SK-N-SH (cell line): ENCODE results near the gene CCS. TPM values are rescaled to one million over a fixed set of nuclear protein-coding genes. Genes with fewer than 3 reads are reported as not detected.

Experiments
- CTCF ChIA-PET: fragments of 300-600, 350-600 bp; formaldehyde crosslinking; extraction: SDS; loops from one replicate; lab custom pipeline; 2021; lab: Yijun Ruan, JAX
- POLR2A ChIA-PET: fragments of 350-600 bp; sonication (Branson Sonifier 250); formaldehyde crosslinking; extraction: SDS; loops from one replicate; lab custom pipeline; 2020; ENCODE audit warnings: antibody characterized with exemption, inconsistent platforms; lab: Yijun Ruan, JAX
- DNase-seq: peaks from one replicate; pipeline ENCODE4 v3.0.0; 2012
- H2AFZ ChIP-seq: fragments of 200-600 bp; sonication (generic); 2 replicates; pipeline ENCODE4 v1.8.1; 2016; ENCODE audit warnings: antibody characterized with exemption, mild to moderate bottlenecking, low read depth
- H3F3A ChIP-seq: fragments of 200-600 bp; sonication (generic); replicated peaks from 2 replicates; pipeline ENCODE3; 2016; ENCODE audit warnings: antibody characterized with exemption, mild to moderate bottlenecking; ENCODE audit not compliant: insufficient read depth
- H3K27ac ChIP-seq, 2 experiments: fragments of 200-500 bp in 1 of 2; fragments of 200-600 bp in 1 of 2; sonication (Bioruptor generic) in 1 of 2; sonication (generic), shearing (Covaris generic) in 1 of 2; 2 replicates each; pipeline versions ENCODE4 v1.5.1 to v1.6.1; 2014 to 2016; ENCODE audit warnings: low read depth in 2 of 2, inconsistent platforms in 1 of 2, low read length in 1 of 2, mild to moderate bottlenecking in 1 of 2, mixed read lengths in 1 of 2
- H3K27me3 ChIP-seq: fragments of 200-600 bp; sonication (generic), shearing (Covaris generic); 2 replicates; pipeline ENCODE4 v1.6.1; 2016; ENCODE audit warnings: mixed run types; ENCODE audit not compliant: insufficient read depth
- H3K36me3 ChIP-seq, 2 experiments: fragments of 200-500 bp in 1 of 2; fragments of 200-600 bp in 1 of 2; sonication (Bioruptor generic) in 1 of 2; sonication (generic) in 1 of 2; replicated peaks in 1 of 2; 2 replicates each; pipeline versions ENCODE3 to v1.5.1; 2014 to 2016; ENCODE audit warnings: low read length in 1 of 2, mild to moderate bottlenecking in 1 of 2; ENCODE audit not compliant: insufficient read depth in 2 of 2, control insufficient read depth in 1 of 2
- H3K4me1 ChIP-seq, 2 experiments: fragments of 200-500 bp in 1 of 2; fragments of 200-600 bp in 1 of 2; sonication (Bioruptor generic) in 1 of 2; sonication (generic), shearing (Covaris generic) in 1 of 2; 2 replicates each; pipeline versions ENCODE4 v1.5.1 to v1.6.1; 2014 to 2016; ENCODE audit warnings: low read depth in 1 of 2, low read length in 1 of 2, mixed run types in 1 of 2; ENCODE audit not compliant: insufficient read depth in 2 of 2, control insufficient read depth in 1 of 2
- H3K4me2 ChIP-seq: fragments of 200-600 bp; sonication (generic), shearing (Covaris generic); 2 replicates; pipeline ENCODE4 v1.6.1; 2017; ENCODE audit warnings: mixed run types
- H3K4me3 ChIP-seq, 2 experiments: fragments of 200-500 bp in 1 of 2; fragments of 200-600 bp in 1 of 2; sonication (Bioruptor generic) in 1 of 2; sonication (generic), shearing (Covaris generic) in 1 of 2; 2 replicates each; pipeline versions ENCODE4 v1.5.1 to v1.8.1; 2014 to 2016; ENCODE audit warnings: low read depth in 2 of 2, inconsistent platforms in 1 of 2, low read length in 1 of 2, mild to moderate bottlenecking in 1 of 2, mixed read lengths in 1 of 2, moderate library complexity in 1 of 2
- H3K79me2 ChIP-seq: fragments of 200-600 bp; sonication (generic); 2 replicates; pipeline ENCODE4 v1.8.1; 2017; ENCODE audit warnings: mild to moderate bottlenecking; ENCODE audit not compliant: insufficient read depth
- H3K9ac ChIP-seq: fragments of 200-600 bp; sonication (generic); 2 replicates; pipeline ENCODE4 v1.6.1; 2017; ENCODE audit warnings: mixed run types
- H3K9me2 ChIP-seq: fragments of 200-600 bp; sonication (generic); 2 replicates; pipeline ENCODE4 v1.6.1; 2017; ENCODE audit warnings: mixed run types
- H3K9me3 ChIP-seq: fragments of 200-600 bp; sonication (generic); 2 replicates; pipeline ENCODE4 v1.6.1; 2017; ENCODE audit warnings: mixed run types, mild to moderate bottlenecking, moderate library complexity
- H4K20me1 ChIP-seq: fragments of 200-600 bp; sonication (generic); 2 replicates; pipeline ENCODE4 v1.6.1; 2017; ENCODE audit warnings: mild to moderate bottlenecking, mixed run types; ENCODE audit not compliant: insufficient read depth
- CTCF ChIP-seq: fragments of 200-600 bp; sonication (generic); IDR thresholded peaks from 2 replicates; pipeline ENCODE4 v1.6.1; 2017; ENCODE audit warnings: antibody characterized with exemption, mild to moderate bottlenecking, moderate library complexity
- ELF1 ChIP-seq: IDR thresholded peaks from 2 replicates; pipeline ENCODE4 v1.4.0; 2012
- EP300 ChIP-seq, 2 experiments: IDR thresholded peaks; 2 replicates each; pipeline versions ENCODE4 v1.4.0 to v1.6.1; 2012; ENCODE audit warnings: borderline replicate concordance in 1 of 2, low read depth in 1 of 2, low read length in 1 of 2
- EZH2phosphoT487 ChIP-seq: fragments of 200-600 bp; sonication (generic); IDR thresholded peaks from 2 replicates; pipeline ENCODE4 v1.6.1; 2017; ENCODE audit warnings: low read depth, mixed run types, mild to moderate bottlenecking, antibody characterized with exemption, moderate library complexity, borderline replicate concordance
- FOXM1 ChIP-seq: IDR thresholded peaks from 2 replicates; pipeline ENCODE4 v1.4.0; 2012; ENCODE audit warnings: low read depth, mild to moderate bottlenecking
- GATA2 ChIP-seq: sonication (generic); formaldehyde crosslinking; IDR thresholded peaks from 2 replicates; pipeline ENCODE4 v1.5.0; 2020; ENCODE audit warnings: mild to moderate bottlenecking, missing genetic modification reagents
- JUND ChIP-seq: IDR thresholded peaks from 2 replicates; pipeline ENCODE4 v1.4.0; 2012
- MXI1 ChIP-seq: IDR thresholded peaks from 2 replicates; pipeline ENCODE4 v1.6.1; 2012; ENCODE audit warnings: mild to moderate bottlenecking, low read depth, low read length, improper control_type of control experiment
- NRF1 ChIP-seq: IDR thresholded peaks from 2 replicates; pipeline ENCODE4 v1.6.1; 2012; ENCODE audit warnings: low read depth, mild to moderate bottlenecking, low read length
- PBX3 ChIP-seq: IDR thresholded peaks from 2 replicates; pipeline ENCODE4; 2012
- POLR2AphosphoS5 ChIP-seq: IDR thresholded peaks from 2 replicates; pipeline ENCODE4 v1.6.1; 2012; ENCODE audit warnings: low read depth, low read length
- RAD21 ChIP-seq: IDR thresholded peaks from 2 replicates; pipeline ENCODE4 v1.6.1; 2012; ENCODE audit warnings: mild to moderate bottlenecking, low read length
- RCOR1 ChIP-seq: fragments of 150-350 bp; IDR thresholded peaks from 2 replicates; pipeline ENCODE4 v1.6.1; 2017; ENCODE audit warnings: antibody characterized with exemption, low read length
- RXRA ChIP-seq: IDR thresholded peaks from 2 replicates; pipeline ENCODE4 v1.4.0; 2012; ENCODE audit warnings: low read depth, mild to moderate bottlenecking, borderline replicate concordance
- SIN3A ChIP-seq: IDR thresholded peaks from 2 replicates; pipeline ENCODE4 v1.6.1; 2012; ENCODE audit warnings: low read depth, mild to moderate bottlenecking, low read length, moderate library complexity, borderline replicate concordance
- SMC3 ChIP-seq: IDR thresholded peaks from 2 replicates; pipeline ENCODE4 v1.6.1; 2012; ENCODE audit warnings: low read depth, low read length, improper control_type of control experiment
- TAF1 ChIP-seq: IDR thresholded peaks from 2 replicates; pipeline ENCODE4 v1.6.1; 2012; ENCODE audit warnings: low read depth, mild to moderate bottlenecking, low read length, moderate library complexity, borderline replicate concordance
- TCF12 ChIP-seq: IDR thresholded peaks from 2 replicates; pipeline ENCODE4 v1.4.0; 2012
- USF1 ChIP-seq: IDR thresholded peaks from 2 replicates; pipeline ENCODE4 v1.4.0; 2012; ENCODE audit warnings: low read depth, borderline replicate concordance
- USF2 ChIP-seq: fragments of 150-350 bp; IDR thresholded peaks from 2 replicates; pipeline ENCODE4 v1.6.1; 2017; ENCODE audit warnings: antibody characterized with exemption, low read length, low read depth, borderline replicate concordance
- YY1 ChIP-seq: IDR thresholded peaks from 2 replicates; pipeline ENCODE4 v1.4.0; 2012; ENCODE audit warnings: low read depth, mild to moderate bottlenecking
- ZBTB33 ChIP-seq: IDR thresholded peaks from 2 replicates; pipeline ENCODE4 v1.4.0; 2012; ENCODE audit warnings: low read depth, borderline replicate concordance
- WGBS: methylation state at CpG from one replicate; pipeline ENCODE4 v1.1.6; 2017; ENCODE audit warnings: low lambda C conversion rate; 5-methylcytosine and 5-hydroxymethylcytosine counted together
- polyA plus RNA-seq, 3 experiments: library from polyadenylated mRNA; depleted of rRNA; stranded (reverse); fragments of >200 nt; gene quantifications; 2 replicates each; pipeline ENCODE4 v1.2.3, GENCODE V29; 2012

Gene CCS
- polyA plus RNA-seq, 1 of the 3 experiments (the other 2 are of a cell fraction) = 56.1 TPM

GRCh38 chr11:66631883-66632282, 38.9 kb downstream of the CCS start:
- Histone ChIP-seq H3K9ac (no peak overlapping the region), H3K79me2 (peaks cover 100% of the 10 kb centered on the region), H2AFZ (no peak overlapping the region), H3K4me1 (no peaks in the 10 kb centered on the region), H3K9me3 (no peaks in the 10 kb centered on the region), H3K4me3 (no peak overlapping the region), H4K20me1 (peaks cover 51% of the 10 kb centered on the region), H3K9me2 (no peaks in the 10 kb centered on the region), H3K36me3 (peaks cover 32 to 47% of the 10 kb centered on the region in 2 experiments), H3F3A (peaks cover 24% of the 10 kb centered on the region), H3K27me3 (no peaks in the 10 kb centered on the region), H3K4me2 (no peak overlapping the region), H3K27ac (no peak overlapping the region)
- CTCF ChIA-PET = interaction anchor here (1.6 kb wide), 1 partner anchor 39 kb away, joined by 5 read pairs; the partner anchor contains the start of genes CCDC87 and CCS
- no peak for DNase-seq
- TF ChIP-seq RAD21 (no peak), RCOR1 (no peak), USF2 (no peak), USF1 (no peak), FOXM1 (no peak), RXRA (no peak), SMC3 (no peak), JUND (no peak)
- 100% methylated on average over 4 of the region's 6 CpGs for WGBS
- POLR2A ChIA-PET = no interaction called here

GRCh38 chr11:66632952-66633351, 40.0 kb downstream of the CCS start:
- peaks cover 22 to 37% of the 10 kb centered on the region in 2 experiments for H3K36me3 ChIP-seq
- H2AFZ ChIP-seq = no peak overlapping the region
- WGBS = 96% methylated on average over 2 of the region's 2 CpGs
- H3F3A ChIP-seq = peaks cover 34% of the 10 kb centered on the region
- H3K4me2 ChIP-seq = no peak overlapping the region
- no peak overlapping the region for H3K9ac ChIP-seq
- POLR2A ChIA-PET = no interaction called here
- no peaks in the 10 kb centered on the region for H3K27me3 ChIP-seq
- H3K4me1 ChIP-seq = peaks cover 4 to 6% of the 10 kb centered on the region in 2 experiments; a peak in 2 of 4 replicates
- no peaks in the 10 kb centered on the region for H3K9me3 ChIP-seq
- H3K9me2 ChIP-seq = no peaks in the 10 kb centered on the region
- peaks cover 40% of the 10 kb centered on the region for H4K20me1 ChIP-seq
- no peak overlapping the region for H3K27ac ChIP-seq
- DNase-seq = no peak
- H3K4me3 ChIP-seq = no peak overlapping the region
- CTCF ChIA-PET = interaction anchor here (1.0 kb wide), 1 partner anchor 11 kb away, joined by 3 read pairs; no protein-coding TSS in a partner anchor
- peaks cover 100% of the 10 kb centered on the region for H3K79me2 ChIP-seq
- no peak for TF ChIP-seq TCF12
- TF ChIP-seq EP300 (IDR thresholded peaks at IDR 0.05; ENCODE audit: borderline replicate concordance in 1 of 2, low read depth in 1 of 2, low read length in 1 of 2) = no peak
- TF ChIP-seq RCOR1 = no peak
- no peak for TF ChIP-seq POLR2AphosphoS5
- no peak for TF ChIP-seq TAF1
- TF ChIP-seq SMC3 = no peak
- TF ChIP-seq EZH2phosphoT487 = no peak
- no peak for TF ChIP-seq SIN3A
- TF ChIP-seq PBX3 = no peak
- TF ChIP-seq GATA2 (CRISPR knock-in tag) = no peak
- TF ChIP-seq ZBTB33 = no peak
- TF ChIP-seq CTCF = no peak
- TF ChIP-seq YY1 = no peak
- TF ChIP-seq MXI1 = no peak
- TF ChIP-seq ELF1 = no peak
- TF ChIP-seq NRF1 = no peak
